PFSK-1 (cell line): ENCODE measurements around the gene TMEM14A.

Experiments
- FOXP2 ChIP-seq: optimal IDR thresholded peaks from 2 replicates; pipeline ENCODE3; 2011; ENCODE audit warnings: borderline replicate concordance, control low read depth, inconsistent platforms; ENCODE audit not compliant: insufficient read depth; ENCODE audit errors: extremely low read length, extremely low read depth
- POLR2AphosphoS5 ChIP-seq: IDR thresholded peaks from 2 replicates; pipeline ENCODE4 v1.6.1; 2012; ENCODE audit warnings: low read depth, mild to moderate bottlenecking, control low read depth, low read length, moderate library complexity
- SIN3A ChIP-seq: IDR thresholded peaks from 2 replicates; pipeline ENCODE4 v1.6.1; 2012; ENCODE audit warnings: mild to moderate bottlenecking, low read length, moderate library complexity, borderline replicate concordance; ENCODE audit not compliant: insufficient read depth
- TAF1 ChIP-seq: IDR thresholded peaks from 2 replicates; pipeline ENCODE4 v1.6.1; 2012; ENCODE audit warnings: low read length, control low read depth, borderline replicate concordance; ENCODE audit not compliant: insufficient read depth
- TF ChIP-seq, protein P1 (sequence below), 2 experiments: IDR thresholded peaks; 2 replicates each; pipeline versions ENCODE4 v1.6.1 to v1.8.0; 2011 to 2012; ENCODE audit warnings: low read depth in 2 of 2, low read length in 2 of 2, control low read depth in 1 of 2, inconsistent platforms in 1 of 2, mild to moderate bottlenecking in 1 of 2, moderate library complexity in 1 of 2; ENCODE audit not compliant: insufficient read depth in 1 of 2

Gene TMEM14A

DNA sequence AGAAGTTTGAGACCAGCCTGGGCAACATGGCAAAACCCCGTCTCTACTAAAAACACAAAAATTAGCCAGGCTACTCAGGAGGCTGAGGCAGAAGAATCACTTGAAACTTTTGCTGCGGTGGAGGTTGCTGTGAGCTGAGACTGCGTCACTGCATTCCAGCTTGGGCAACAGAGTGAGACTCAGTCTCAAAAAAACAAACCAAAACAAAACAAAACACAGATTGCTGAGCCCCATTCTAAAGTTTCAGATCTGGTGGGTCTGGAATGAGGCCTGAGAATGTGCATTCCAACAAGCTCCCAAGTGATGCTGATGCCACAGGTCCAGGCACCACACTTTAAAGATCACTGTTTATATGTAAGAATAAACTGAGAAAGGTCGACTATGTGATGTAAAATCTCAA, 24.9 kb upstream of the TMEM14A start:
- TF ChIP-seq, protein P1, sequence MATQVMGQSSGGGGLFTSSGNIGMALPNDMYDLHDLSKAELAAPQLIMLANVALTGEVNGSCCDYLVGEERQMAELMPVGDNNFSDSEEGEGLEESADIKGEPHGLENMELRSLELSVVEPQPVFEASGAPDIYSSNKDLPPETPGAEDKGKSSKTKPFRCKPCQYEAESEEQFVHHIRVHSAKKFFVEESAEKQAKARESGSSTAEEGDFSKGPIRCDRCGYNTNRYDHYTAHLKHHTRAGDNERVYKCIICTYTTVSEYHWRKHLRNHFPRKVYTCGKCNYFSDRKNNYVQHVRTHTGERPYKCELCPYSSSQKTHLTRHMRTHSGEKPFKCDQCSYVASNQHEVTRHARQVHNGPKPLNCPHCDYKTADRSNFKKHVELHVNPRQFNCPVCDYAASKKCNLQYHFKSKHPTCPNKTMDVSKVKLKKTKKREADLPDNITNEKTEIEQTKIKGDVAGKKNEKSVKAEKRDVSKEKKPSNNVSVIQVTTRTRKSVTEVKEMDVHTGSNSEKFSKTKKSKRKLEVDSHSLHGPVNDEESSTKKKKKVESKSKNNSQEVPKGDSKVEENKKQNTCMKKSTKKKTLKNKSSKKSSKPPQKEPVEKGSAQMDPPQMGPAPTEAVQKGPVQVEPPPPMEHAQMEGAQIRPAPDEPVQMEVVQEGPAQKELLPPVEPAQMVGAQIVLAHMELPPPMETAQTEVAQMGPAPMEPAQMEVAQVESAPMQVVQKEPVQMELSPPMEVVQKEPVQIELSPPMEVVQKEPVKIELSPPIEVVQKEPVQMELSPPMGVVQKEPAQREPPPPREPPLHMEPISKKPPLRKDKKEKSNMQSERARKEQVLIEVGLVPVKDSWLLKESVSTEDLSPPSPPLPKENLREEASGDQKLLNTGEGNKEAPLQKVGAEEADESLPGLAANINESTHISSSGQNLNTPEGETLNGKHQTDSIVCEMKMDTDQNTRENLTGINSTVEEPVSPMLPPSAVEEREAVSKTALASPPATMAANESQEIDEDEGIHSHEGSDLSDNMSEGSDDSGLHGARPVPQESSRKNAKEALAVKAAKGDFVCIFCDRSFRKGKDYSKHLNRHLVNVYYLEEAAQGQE (IDR thresholded peaks at IDR 0.05; ENCODE audit: insufficient read depth in 1 of 2, low read depth in 2 of 2, low read length in 2 of 2), result no peak
- TF ChIP-seq FOXP2, result no peak
- TF ChIP-seq SIN3A, result no peak
- no peak for TF ChIP-seq POLR2AphosphoS5
- no peak for TF ChIP-seq TAF1

GRCh38 chr6:52647199-52647598, 23.7 kb upstream of the TMEM14A start:
- TF ChIP-seq, protein P1 (IDR thresholded peaks at IDR 0.05; ENCODE audit: insufficient read depth in 1 of 2, low read depth in 2 of 2, low read length in 2 of 2), result no peak
- TF ChIP-seq TAF1 (no peak), FOXP2 (no peak), POLR2AphosphoS5 (no peak), SIN3A (no peak)

GRCh38 chr6:52649536-52650160, 21.3 kb upstream of the TMEM14A start:
- no peak for TF ChIP-seq SIN3A
- TF ChIP-seq, protein P1 (IDR thresholded peaks at IDR 0.05; ENCODE audit: insufficient read depth in 1 of 2, low read depth in 2 of 2, low read length in 2 of 2), result no peak
- TF ChIP-seq POLR2AphosphoS5, result no peak
- no peak for TF ChIP-seq TAF1
- no peak for TF ChIP-seq FOXP2

DNA sequence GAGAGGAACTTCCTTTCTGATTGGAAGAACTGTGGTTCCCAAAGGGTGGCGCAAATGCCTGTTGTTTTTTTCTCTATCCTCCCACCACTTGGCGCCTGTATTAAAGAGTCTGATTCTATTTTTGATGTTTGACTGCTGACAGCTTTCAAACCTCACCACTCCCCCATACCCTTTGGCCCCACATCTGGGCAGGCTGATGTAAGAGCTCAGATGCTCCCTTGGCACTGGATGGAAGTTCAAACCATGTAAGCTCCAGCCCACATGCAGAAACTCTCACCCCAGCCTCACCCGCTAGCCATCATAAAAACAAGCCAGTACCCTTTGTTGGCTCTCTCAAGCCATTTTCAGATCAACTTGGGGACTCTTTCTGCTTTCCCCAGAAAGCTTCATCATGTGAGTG, 20.0 kb upstream of the TMEM14A start:
- TF ChIP-seq, protein P1 (IDR thresholded peaks at IDR 0.05; ENCODE audit: insufficient read depth in 1 of 2, low read depth in 2 of 2, low read length in 2 of 2), result no peak
- TF ChIP-seq TAF1, result no peak
- TF ChIP-seq FOXP2, result no peak
- no peak for TF ChIP-seq SIN3A
- TF ChIP-seq POLR2AphosphoS5, result no peak

DNA sequence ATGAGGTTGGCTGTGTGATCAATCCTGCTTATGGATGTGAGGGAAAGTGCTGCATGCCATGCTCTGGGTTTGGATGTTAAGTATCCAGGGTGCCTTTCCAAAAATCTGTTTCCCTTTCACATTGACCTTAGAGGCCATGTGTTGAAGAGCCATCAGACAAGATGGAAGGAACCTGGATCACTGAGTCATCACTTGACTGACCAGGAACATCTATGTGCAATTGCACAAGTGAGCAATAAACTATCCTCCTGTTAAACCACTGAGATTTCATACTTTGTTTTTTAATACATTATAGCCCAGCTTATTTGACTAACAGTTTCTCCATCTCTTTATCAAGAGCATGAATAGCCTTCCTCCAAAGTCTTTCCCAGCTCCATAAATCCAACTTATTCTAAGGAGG, 17.8 kb upstream of the TMEM14A start:
- TF ChIP-seq TAF1 (no peak), SIN3A (no peak), FOXP2 (no peak), POLR2AphosphoS5 (no peak)
- TF ChIP-seq, protein P1 (IDR thresholded peaks at IDR 0.05; ENCODE audit: insufficient read depth in 1 of 2, low read depth in 2 of 2, low read length in 2 of 2), result no peak
